Neural progenitor cell (in vitro differentiated cells): ENCODE data around the gene RTKN.

Source experiments
- CTCF ChIP-seq: fragments of 200-600 bp; sonication (generic); IDR thresholded peaks from 2 replicates; pipeline ENCODE4 v1.5.1; 2017; ENCODE audit warnings: antibody characterized with exemption, mild to moderate bottlenecking
- EZH2 ChIP-seq: fragments of 200-600 bp; sonication (generic); IDR thresholded peaks from 2 replicates; pipeline ENCODE4 v1.6.1; 2017; ENCODE audit warnings: antibody characterized with exemption, mild to moderate bottlenecking, moderate library complexity
- EZH2phosphoT487 ChIP-seq: fragments of 200-600 bp; sonication (generic); IDR thresholded peaks from 2 replicates; pipeline ENCODE4 v1.6.1; 2017; ENCODE audit warnings: antibody characterized with exemption

- TF ChIP-seq CTCF (no peak), EZH2 (no peak), EZH2phosphoT487 (no peak)
These were observed 26.6 kb downstream of the RTKN start for GRCh38 chr2:74414881-74415761.
